BLaER1 treated with 17β-estradiol and CSF1 and Interleukin-3, amounts not matched to agents 10 nM and 100 nM (cell line): ENCODE results near the gene SLC35A4.
"Not testable (repeated sequence)": the region's sequence is repeated elsewhere in the genome, so short reads cannot be mapped to it uniquely, and the experiment has no call there.

Experiments
- H3K27ac ChIP-seq, 11 experiments: shearing (Covaris generic); formaldehyde crosslinking; 2 replicates each; pipeline ENCODE4 v1.8.1; 2022
- H3K27me3 ChIP-seq, 11 experiments: shearing (Covaris generic); formaldehyde crosslinking; 2 replicates each; pipeline ENCODE4 v1.8.1; 2022
- H3K36me3 ChIP-seq, 11 experiments: shearing (Covaris generic); formaldehyde crosslinking; 2 replicates each; pipeline ENCODE4 v1.8.1; 2022
- H3K4me1 ChIP-seq, 10 experiments: shearing (Covaris generic); formaldehyde crosslinking; 2 replicates each; pipeline ENCODE4 v1.8.1; 2022
- H3K4me2 ChIP-seq, 11 experiments: shearing (Covaris generic); formaldehyde crosslinking; 2 replicates each; pipeline ENCODE4 v1.8.1; 2022
- H3K4me3 ChIP-seq, 10 experiments: shearing (Covaris generic); formaldehyde crosslinking; 2 replicates each; pipeline ENCODE4 v1.8.1; 2022
- H3K9ac ChIP-seq, 11 experiments: shearing (Covaris generic); formaldehyde crosslinking; 2 replicates each; pipeline ENCODE4 v1.8.1; 2022
- H3K9me3 ChIP-seq, 11 experiments: shearing (Covaris generic); formaldehyde crosslinking; replicated peaks in 1 of 11; 2 replicates each; pipeline ENCODE4 v1.8.1; 2022
- H4K20me1 ChIP-seq, 11 experiments: shearing (Covaris generic); formaldehyde crosslinking; 2 replicates each; pipeline ENCODE4 v1.8.1; 2022
- Cebpa-rat ChIP-seq, 11 experiments: shearing (Covaris generic); IDR thresholded peaks; 2 replicates each; pipeline ENCODE4 v1.8.1; 2022

The SLC35A4 gene

GRCh38 chr5:140576776-140577201 is 12.2 kb downstream of the SLC35A4 start:
- H4K20me1 ChIP-seq = no peaks in the 10 kb centered on the region
- H3K27ac ChIP-seq = peak overlapping the region in 9 of 11 experiments; percentile 30 to 76 (median 63); a peak in 15 of 22 replicates
- peak overlapping the region in 6 of 11 experiments; percentile 4 to 90 (median 58); a peak in 11 of 22 replicates for H3K4me2 ChIP-seq
- no peaks in the 10 kb centered on the region for H3K9me3 ChIP-seq
- H3K27me3 ChIP-seq = no peaks in the 10 kb centered on the region
- H3K4me1 ChIP-seq = peaks cover 0 to 100% (median 12%) of the 10 kb centered on the region in 10 experiments; a peak in 11 of 20 replicates
- peaks cover 0 to 69% (median 0%) of the 10 kb centered on the region in 11 experiments; a peak in 6 of 22 replicates for H3K36me3 ChIP-seq
- no peak overlapping the region for H3K4me3 ChIP-seq
- TF ChIP-seq Cebpa-rat (IDR thresholded peaks at IDR 0.05) = no peak
- H3K9ac ChIP-seq = peak overlapping the region in 5 of 11 experiments; percentile 20 to 70 (median 52); a peak in 7 of 22 replicates

- H3K4me3 ChIP-seq, H3K27me3 ChIP-seq, H3K9ac ChIP-seq, H3K27ac ChIP-seq, H4K20me1 ChIP-seq: not testable (repeated sequence)
- Histone ChIP-seq H3K9me3 (peaks cover 2 to 19% (median 9%) of the 10 kb centered on the region in 11 experiments; a peak in 15 of 22 replicates), H3K4me1 (peaks cover 0 to 98% (median 12%) of the 10 kb centered on the region in 10 experiments; a peak in 11 of 20 replicates), H3K4me2 (peak overlapping the region in 2 of 11 experiments; percentile 37 to 38; a peak in 2 of 22 replicates), H3K36me3 (peaks cover 0 to 76% (median 0%) of the 10 kb centered on the region in 11 experiments; a peak in 6 of 22 replicates)
Measured at GRCh38 chr5:140579188-140579747, 14.6 kb downstream of the SLC35A4 start.

- Histone ChIP-seq H3K36me3 (peaks cover 0 to 55% (median 0%) of the 10 kb centered on the region in 11 experiments; a peak in 7 of 22 replicates), H3K4me1 (peaks cover 0 to 91% (median 34%) of the 10 kb centered on the region in 10 experiments; a peak in 15 of 20 replicates), H4K20me1 (no peaks in the 10 kb centered on the region), H3K27me3 (no peaks in the 10 kb centered on the region), H3K4me3 (no peak overlapping the region; a peak in 2 of 20 replicates), H3K9me3 (peaks cover 3 to 40% (median 13%) of the 10 kb centered on the region in 11 experiments; a peak in 15 of 22 replicates), H3K9ac (peak overlapping the region in 3 of 11 experiments; percentile 82 to 92 (median 89); a peak in 5 of 22 replicates), H3K27ac (peak overlapping the region in 5 of 11 experiments; percentile 43 to 95 (median 86); a peak in 7 of 22 replicates), H3K4me2 (peak overlapping the region in 4 of 11 experiments; percentile 82 to 99 (median 98); a peak in 7 of 22 replicates)
- no peak for TF ChIP-seq Cebpa-rat (IDR thresholded peaks at IDR 0.05)
Measured at GRCh38 chr5:140587495-140587894, 22.9 kb downstream of the SLC35A4 start.

- H3K4me1 ChIP-seq = peaks cover 0 to 87% (median 34%) of the 10 kb centered on the region in 10 experiments; a peak in 15 of 20 replicates
- peak overlapping the region in 7 of 11 experiments; percentile 3 to 99 (median 82); a peak in 12 of 22 replicates for H3K4me2 ChIP-seq
- peak overlapping the region in 4 of 11 experiments; percentile 69 to 92 (median 86); a peak in 8 of 22 replicates for H3K9ac ChIP-seq
- peak overlapping the region in 6 of 11 experiments; percentile 24 to 95 (median 82); a peak in 10 of 22 replicates for H3K27ac ChIP-seq
- H4K20me1 ChIP-seq = no peaks in the 10 kb centered on the region
- no peak for TF ChIP-seq Cebpa-rat (IDR thresholded peaks at IDR 0.05)
- peaks cover 0 to 45% (median 0%) of the 10 kb centered on the region in 11 experiments; a peak in 7 of 22 replicates for H3K36me3 ChIP-seq
- no peaks in the 10 kb centered on the region for H3K27me3 ChIP-seq
- peaks cover 0 to 30% (median 5%) of the 10 kb centered on the region in 11 experiments; a peak in 13 of 22 replicates for H3K9me3 ChIP-seq
- H3K4me3 ChIP-seq = peak overlapping the region in 3 of 10 experiments; percentile 14 to 23 (median 16); a peak in 3 of 20 replicates
Measured at GRCh38 chr5:140588311-140589070, 23.9 kb downstream of the SLC35A4 start.

GRCh38 chr5:140590861-140591260 is 26.2 kb downstream of the SLC35A4 start:
- Histone ChIP-seq H3K4me1 (peaks cover 0 to 94% (median 51%) of the 10 kb centered on the region in 10 experiments; a peak in 15 of 20 replicates), H3K27me3 (no peaks in the 10 kb centered on the region), H3K4me2 (peak overlapping the region in 6 of 11 experiments; percentile 1 to 99 (median 92); a peak in 10 of 22 replicates), H3K27ac (peak overlapping the region in 6 of 11 experiments; percentile 48 to 95 (median 82); a peak in 12 of 22 replicates), H3K9ac (peak overlapping the region in 4 of 11 experiments; percentile 71 to 92 (median 86); a peak in 7 of 22 replicates), H3K9me3 (peaks cover 0 to 22% (median 2%) of the 10 kb centered on the region in 11 experiments; a peak in 7 of 22 replicates), H4K20me1 (no peaks in the 10 kb centered on the region), H3K36me3 (peaks cover 0 to 22% (median 0%) of the 10 kb centered on the region in 11 experiments; a peak in 5 of 22 replicates), H3K4me3 (peak overlapping the region in 4 of 10 experiments; percentile 43 to 59 (median 52); a peak in 7 of 20 replicates)
- TF ChIP-seq Cebpa-rat (IDR thresholded peaks at IDR 0.05) = no peak

DNA sequence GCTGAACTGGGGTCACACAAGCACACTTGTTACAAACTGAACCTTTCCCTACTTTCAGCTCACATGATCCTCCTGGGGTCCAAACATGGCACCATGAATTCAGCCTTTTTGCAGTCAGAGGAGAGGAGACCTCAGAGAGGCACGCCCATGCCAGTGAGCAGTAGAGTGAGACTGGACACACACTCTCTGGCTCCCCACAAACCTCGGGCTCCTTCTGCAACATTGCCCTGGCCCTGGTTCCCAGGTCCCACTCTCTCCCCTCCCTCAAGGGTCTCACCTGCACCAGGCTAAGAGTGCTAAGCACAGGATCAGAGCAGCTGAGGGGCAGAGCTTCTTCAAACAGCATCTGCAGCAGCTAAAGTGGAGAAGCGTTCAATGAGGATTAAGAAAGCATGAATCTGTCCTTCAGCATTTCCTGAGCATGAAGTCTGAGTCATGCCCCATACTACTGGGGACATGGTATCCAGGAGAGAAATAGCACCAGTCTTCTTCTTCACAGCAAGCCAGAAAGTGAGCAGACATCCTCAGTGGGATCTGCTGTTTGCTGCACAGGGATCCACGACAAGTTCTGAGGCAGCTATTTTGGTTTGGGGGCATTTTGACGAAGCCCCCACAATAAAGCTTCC is 27.2 kb downstream of the SLC35A4 start:
- H3K27ac ChIP-seq = peak overlapping the region in 8 of 11 experiments; percentile 25 to 95 (median 76); a peak in 15 of 22 replicates
- peaks cover 0 to 14% (median 0%) of the 10 kb centered on the region in 11 experiments; a peak in 5 of 22 replicates for H3K9me3 ChIP-seq
- peak overlapping the region in 4 of 10 experiments; percentile 43 to 59 (median 52); a peak in 9 of 20 replicates for H3K4me3 ChIP-seq
- peak overlapping the region in 6 of 11 experiments; percentile 17 to 92 (median 76); a peak in 11 of 22 replicates for H3K9ac ChIP-seq
- H4K20me1 ChIP-seq = no peaks in the 10 kb centered on the region
- H3K27me3 ChIP-seq = no peaks in the 10 kb centered on the region
- TF ChIP-seq Cebpa-rat (IDR thresholded peaks at IDR 0.05) = no peak
- peaks cover 0 to 94% (median 61%) of the 10 kb centered on the region in 10 experiments; a peak in 15 of 20 replicates for H3K4me1 ChIP-seq
- peaks cover 0 to 12% (median 0%) of the 10 kb centered on the region in 11 experiments; a peak in 3 of 22 replicates for H3K36me3 ChIP-seq
- H3K4me2 ChIP-seq = peak overlapping the region in 7 of 11 experiments; percentile 42 to 99 (median 88); a peak in 14 of 22 replicates

DNA sequence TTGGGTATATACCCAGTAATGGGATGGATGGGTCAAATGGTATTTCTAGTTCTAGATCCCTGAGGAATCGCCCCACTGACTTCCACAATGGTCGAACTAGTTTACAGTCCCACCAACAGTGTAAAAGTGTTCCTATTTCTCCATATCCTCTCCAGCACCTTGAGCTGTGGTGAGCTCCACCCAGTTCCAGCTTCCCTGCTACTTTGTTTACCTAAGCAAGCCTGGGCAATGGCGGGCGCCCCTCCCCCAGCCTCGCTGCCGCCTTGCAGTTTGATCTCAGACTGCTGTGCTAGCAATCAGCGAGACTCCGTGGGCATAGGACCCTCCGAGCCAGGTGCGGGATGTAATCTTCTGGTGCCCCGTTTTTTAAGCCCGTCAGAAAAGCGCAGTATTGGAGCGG is 28.4 kb downstream of the SLC35A4 start:
- not testable (repeated sequence) for H3K9ac ChIP-seq, H3K9me3 ChIP-seq, H4K20me1 ChIP-seq, H3K27me3 ChIP-seq
- Histone ChIP-seq H3K27ac (peak overlapping the region in 5 of 11 experiments; percentile 10 to 99 (median 91); a peak in 7 of 22 replicates), H3K4me3 (peak overlapping the region in 1 of 10 experiments; percentile 34; a peak in 1 of 20 replicates), H3K4me1 (peaks cover 0 to 94% (median 63%) of the 10 kb centered on the region in 10 experiments; a peak in 15 of 20 replicates), H3K36me3 (peaks cover 0 to 10% (median 0%) of the 10 kb centered on the region in 11 experiments; a peak in 1 of 22 replicates), H3K4me2 (peak overlapping the region in 3 of 11 experiments; percentile 90 to 98 (median 92); a peak in 6 of 22 replicates)
